Fibroblast of the aortic adventitia (primary cell): ENCODE measurements around the gene MTERF1. TPM values are rescaled to one million over a fixed set of nuclear protein-coding genes. Genes with fewer than 3 reads are reported as not detected.
"Not testable (repeated sequence)": the region's sequence is repeated elsewhere in the genome, so short reads cannot be mapped to it uniquely, and the experiment has no call there.

ENCODE experiments used
- DNase-seq: peaks from one replicate; pipeline ENCODE4 v3.0.0-alpha.2; 2010; ENCODE audit warnings: low read depth
- H3K4me3 ChIP-seq: 2 replicates; pipeline ENCODE4 v1.5.1; 2011; ENCODE audit warnings: low read depth, mild to moderate bottlenecking, control low read depth, low read length, moderate library complexity
- total RNA-seq: library from RNA; depleted of rRNA; stranded (reverse); fragments of >200 nt; gene quantifications from 2 replicates; pipeline ENCODE4 v1.2.3, GENCODE V29; 2012; ENCODE audit warnings: low replicate concordance
- TF ChIP-seq, protein P1 (sequence below): IDR thresholded peaks from 2 replicates; pipeline ENCODE4 v1.5.1; 2011; ENCODE audit warnings: mild to moderate bottlenecking, low read length, control low read depth, inconsistent platforms; ENCODE audit not compliant: insufficient read depth

Gene MTERF1
- total RNA-seq, 1 donor, result 15.8 TPM

DNA sequence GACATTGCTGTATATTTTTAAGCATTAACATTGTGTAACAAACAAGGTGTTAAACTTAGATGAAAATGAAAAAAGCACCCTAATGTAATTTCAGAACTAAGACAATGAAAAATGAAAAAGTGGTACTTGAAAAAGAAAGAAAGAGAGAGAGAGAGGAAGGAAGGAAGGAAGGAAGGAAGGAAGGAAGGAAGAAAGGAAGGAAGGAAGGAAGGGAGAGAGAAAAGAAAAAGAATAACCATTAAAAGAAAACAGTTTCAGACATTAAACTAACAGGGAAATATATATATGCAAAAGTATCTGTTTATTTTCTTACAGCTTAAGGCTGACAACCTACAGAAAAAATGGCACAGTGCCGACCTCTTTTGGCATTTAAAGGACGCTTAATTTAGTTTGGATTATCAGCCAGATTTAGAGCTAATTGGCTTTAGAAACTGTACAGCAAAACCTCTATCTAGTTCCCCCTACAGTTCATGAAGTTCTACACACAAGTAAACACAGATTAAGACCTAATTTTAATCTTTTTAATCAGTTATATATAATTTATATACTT lies 13.8 kb downstream of the MTERF1 start:
- TF ChIP-seq, protein P1, sequence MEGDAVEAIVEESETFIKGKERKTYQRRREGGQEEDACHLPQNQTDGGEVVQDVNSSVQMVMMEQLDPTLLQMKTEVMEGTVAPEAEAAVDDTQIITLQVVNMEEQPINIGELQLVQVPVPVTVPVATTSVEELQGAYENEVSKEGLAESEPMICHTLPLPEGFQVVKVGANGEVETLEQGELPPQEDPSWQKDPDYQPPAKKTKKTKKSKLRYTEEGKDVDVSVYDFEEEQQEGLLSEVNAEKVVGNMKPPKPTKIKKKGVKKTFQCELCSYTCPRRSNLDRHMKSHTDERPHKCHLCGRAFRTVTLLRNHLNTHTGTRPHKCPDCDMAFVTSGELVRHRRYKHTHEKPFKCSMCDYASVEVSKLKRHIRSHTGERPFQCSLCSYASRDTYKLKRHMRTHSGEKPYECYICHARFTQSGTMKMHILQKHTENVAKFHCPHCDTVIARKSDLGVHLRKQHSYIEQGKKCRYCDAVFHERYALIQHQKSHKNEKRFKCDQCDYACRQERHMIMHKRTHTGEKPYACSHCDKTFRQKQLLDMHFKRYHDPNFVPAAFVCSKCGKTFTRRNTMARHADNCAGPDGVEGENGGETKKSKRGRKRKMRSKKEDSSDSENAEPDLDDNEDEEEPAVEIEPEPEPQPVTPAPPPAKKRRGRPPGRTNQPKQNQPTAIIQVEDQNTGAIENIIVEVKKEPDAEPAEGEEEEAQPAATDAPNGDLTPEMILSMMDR, result no peak
- DNase-seq, result no peak
- H3K4me3 ChIP-seq, result no peak overlapping the region

DNA sequence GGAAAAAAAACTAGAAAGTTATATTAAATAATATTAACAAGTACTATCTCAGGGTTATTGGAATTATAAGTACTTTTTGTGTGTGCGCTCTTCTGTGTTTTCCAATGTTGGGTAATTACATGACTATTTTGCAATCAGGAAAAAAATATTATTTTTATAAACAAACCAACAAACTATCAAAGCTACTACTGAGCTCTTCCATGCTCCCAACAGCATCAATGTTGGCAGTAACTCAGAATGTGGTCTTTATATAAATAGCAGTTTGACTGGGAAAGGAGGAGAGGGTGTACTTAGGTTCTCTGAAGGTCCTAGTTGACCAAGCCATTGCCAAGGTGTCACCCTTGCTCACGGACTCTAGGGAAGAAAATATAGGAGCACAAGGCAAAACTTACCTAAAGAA lies 15.0 kb downstream of the MTERF1 start:
- TF ChIP-seq, protein P1, result no peak
- no peak overlapping the region for H3K4me3 ChIP-seq
- no peak for DNase-seq

DNA sequence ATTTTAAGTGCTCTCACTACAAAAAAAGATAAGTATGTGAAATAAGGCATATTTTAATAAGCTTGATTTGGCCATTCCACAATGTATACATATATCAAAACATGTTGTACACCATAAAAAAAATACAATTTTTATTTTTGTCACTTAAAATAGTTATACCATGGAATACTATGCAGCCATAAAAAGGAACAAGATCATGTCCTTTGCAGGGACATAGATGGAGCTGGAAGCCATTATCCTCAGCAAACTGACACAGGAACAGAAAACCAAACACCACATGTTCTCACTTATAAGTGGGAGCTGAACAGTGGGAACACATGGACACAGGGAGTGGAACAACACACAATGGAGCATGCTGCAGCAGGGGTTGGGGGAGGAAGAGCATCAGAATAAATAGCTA lies 15.9 kb downstream of the MTERF1 start:
- not testable (repeated sequence) for DNase-seq, H3K4me3 ChIP-seq

DNA sequence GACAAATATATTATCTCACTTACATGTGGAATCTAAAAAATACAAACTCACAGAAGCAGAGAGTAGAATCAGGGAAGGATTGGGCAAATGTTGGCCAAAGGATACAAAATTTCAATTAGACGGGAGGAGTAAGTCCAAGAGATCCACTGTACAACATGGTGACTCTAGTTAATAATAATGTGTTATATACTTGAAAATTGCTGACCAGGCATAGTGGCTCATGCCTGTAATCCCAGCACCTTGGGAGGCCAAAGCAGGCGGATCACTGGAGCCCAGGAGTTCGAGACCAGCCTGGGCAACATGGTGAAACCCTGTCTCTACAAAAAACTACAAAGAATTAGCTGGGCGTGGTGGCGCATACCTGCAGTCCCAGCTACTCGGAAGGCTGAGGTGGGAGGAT lies 16.4 kb downstream of the MTERF1 start:
- no peak overlapping the region for H3K4me3 ChIP-seq
- TF ChIP-seq, protein P1, result no peak
- no peak for DNase-seq

DNA sequence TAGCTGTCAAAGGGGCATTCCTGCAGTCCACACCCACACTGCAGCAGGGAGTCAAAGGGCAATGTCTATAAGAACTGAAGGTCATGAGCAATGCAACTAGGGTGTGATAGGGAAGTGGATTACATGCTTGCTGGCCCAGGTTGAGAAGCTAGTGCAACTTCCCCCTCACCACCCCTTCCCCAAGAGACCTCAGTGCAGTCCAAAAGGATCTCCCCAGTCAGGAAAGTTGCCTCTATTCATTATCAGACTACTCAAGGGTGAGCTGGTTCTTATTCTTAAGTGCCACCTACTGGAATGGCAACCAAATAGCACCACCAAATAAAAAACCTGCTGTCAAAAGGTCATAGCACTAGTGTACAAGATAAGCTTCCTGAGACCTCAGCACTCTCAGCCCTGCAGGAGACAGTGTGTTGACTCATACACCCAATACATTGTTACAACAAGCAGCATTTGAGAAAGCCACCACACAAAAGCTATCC lies 28.2 kb downstream of the MTERF1 start:
- DNase-seq, result peak; percentile 24
- no peak overlapping the region for H3K4me3 ChIP-seq
- TF ChIP-seq, protein P1, result no peak

DNA sequence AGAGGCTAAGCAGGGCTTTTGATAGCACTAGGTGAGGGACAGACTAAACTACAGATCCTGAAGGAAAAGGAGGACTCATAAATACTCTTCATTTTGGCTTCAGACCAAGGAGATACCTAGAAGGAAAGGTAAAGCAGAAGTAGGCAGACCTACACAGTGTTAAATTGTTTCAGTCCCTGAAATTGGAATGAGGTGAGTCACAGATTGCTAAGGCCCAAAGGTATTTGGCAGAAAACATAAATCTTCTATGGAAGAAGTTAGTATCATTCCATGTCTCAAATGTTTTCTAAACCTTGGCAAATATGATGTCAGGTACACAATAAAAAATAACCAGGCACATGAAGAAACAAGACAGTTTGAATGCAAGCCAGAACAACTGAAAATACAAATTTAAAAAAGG lies 30.0 kb downstream of the MTERF1 start:
- no peak overlapping the region for H3K4me3 ChIP-seq
- DNase-seq, result peak; percentile 50
- TF ChIP-seq, protein P1, result no peak

DNA sequence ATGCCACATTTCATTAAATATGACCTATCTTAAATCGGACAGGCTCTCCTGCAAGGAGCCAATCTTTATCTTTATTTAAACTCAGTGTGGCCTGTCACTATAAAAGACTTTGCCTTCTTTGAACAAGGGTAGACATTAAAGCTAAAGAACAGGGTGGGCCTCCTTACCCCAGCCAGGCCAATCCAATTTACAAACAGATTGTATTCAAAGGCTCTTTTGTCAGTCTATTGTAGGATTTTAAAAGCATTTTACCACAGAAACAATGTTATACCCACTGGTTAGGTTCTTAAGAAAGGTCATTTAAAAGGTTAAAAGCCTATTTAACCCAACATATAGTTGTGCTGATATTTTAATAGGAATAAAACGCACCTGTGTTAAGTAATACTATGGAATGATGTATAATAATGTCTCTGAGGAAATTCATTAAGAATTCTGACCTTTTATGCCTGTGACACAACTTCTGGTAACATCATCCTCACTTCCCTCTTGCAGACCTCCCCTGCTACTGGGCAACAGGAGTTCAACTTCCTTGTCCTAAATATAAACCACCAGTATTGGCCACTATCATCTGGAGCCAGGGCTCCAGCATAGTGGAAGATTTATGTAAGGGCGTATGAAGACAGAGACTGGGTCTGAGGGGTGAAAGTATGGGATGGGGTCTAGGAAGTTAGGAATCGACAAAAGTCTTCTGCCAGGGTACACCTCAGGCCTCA lies 32.5 kb downstream of the MTERF1 start:
- no peak overlapping the region for H3K4me3 ChIP-seq
- no peak for DNase-seq
- TF ChIP-seq, protein P1, result no peak
